Stimulated activated naive CD8-positive, alpha-beta T cell treated with anti-CD3 and anti-CD28 coated beads, Interleukin-15, amount 100 ng/mL, for 72 hours (primary cell): ENCODE measurements around the gene TRMT112.

Experiments used
- ATAC-seq: fragments of 150-1000 bp; cut with Tn5 transposase; 2 replicates; pipeline ENCODE4 v1.10.0; 2021; ENCODE audit warnings: mild to moderate bottlenecking, moderate library complexity
- DNase-seq, 2 donors: peaks; one replicate each; pipeline ENCODE4 v3.0.0; 2021 to 2022
- H3K27ac Mint-ChIP-seq, 2 donors: one replicate each; pipeline ENCODE4 v1.8.0; 2022; ENCODE audit warnings: mild to moderate bottlenecking in 2 of 2, mixed read lengths in 2 of 2, moderate library complexity in 2 of 2
- H3K27me3 Mint-ChIP-seq: one replicate; pipeline ENCODE4 v1.8.0; 2022; ENCODE audit warnings: mixed read lengths
- H3K4me1 Mint-ChIP-seq: one replicate; pipeline ENCODE4 v1.8.0; 2022; ENCODE audit warnings: mild to moderate bottlenecking, mixed read lengths
- H3K4me3 Mint-ChIP-seq, 2 donors: one replicate each; pipeline ENCODE4 v1.8.0; 2022; ENCODE audit warnings: mild to moderate bottlenecking in 2 of 2, mixed read lengths in 2 of 2, moderate library complexity in 1 of 2
- H3K9me3 Mint-ChIP-seq, 2 donors: one replicate each; pipeline ENCODE4 v1.8.0; 2022; ENCODE audit warnings: mixed read lengths in 2 of 2

TRMT112 gene

GRCh38 chr11:64355078-64355940 lies 38.0 kb upstream of the TRMT112 start:
- Mint-ChIP-seq H3K27ac (no peak overlapping the region), H3K9me3 (no peaks in the 10 kb centered on the region), H3K27me3 (no peaks in the 10 kb centered on the region), H3K4me3 (no peak overlapping the region), H3K4me1 (peaks cover 51% of the 10 kb centered on the region)
- ATAC-seq: peak; percentile 53
- peak; percentile 51 to 70 for DNase-seq

GRCh38 chr11:64353715-64354506 lies 36.6 kb upstream of the TRMT112 start:
- DNase-seq (no peak), ATAC-seq (no peak)
- no peaks in the 10 kb centered on the region for H3K27me3 Mint-ChIP-seq
- peaks cover 39% of the 10 kb centered on the region for H3K4me1 Mint-ChIP-seq
- H3K9me3 Mint-ChIP-seq: no peaks in the 10 kb centered on the region
- H3K4me3 Mint-ChIP-seq: no peak overlapping the region
- no peak overlapping the region for H3K27ac Mint-ChIP-seq

DNA sequence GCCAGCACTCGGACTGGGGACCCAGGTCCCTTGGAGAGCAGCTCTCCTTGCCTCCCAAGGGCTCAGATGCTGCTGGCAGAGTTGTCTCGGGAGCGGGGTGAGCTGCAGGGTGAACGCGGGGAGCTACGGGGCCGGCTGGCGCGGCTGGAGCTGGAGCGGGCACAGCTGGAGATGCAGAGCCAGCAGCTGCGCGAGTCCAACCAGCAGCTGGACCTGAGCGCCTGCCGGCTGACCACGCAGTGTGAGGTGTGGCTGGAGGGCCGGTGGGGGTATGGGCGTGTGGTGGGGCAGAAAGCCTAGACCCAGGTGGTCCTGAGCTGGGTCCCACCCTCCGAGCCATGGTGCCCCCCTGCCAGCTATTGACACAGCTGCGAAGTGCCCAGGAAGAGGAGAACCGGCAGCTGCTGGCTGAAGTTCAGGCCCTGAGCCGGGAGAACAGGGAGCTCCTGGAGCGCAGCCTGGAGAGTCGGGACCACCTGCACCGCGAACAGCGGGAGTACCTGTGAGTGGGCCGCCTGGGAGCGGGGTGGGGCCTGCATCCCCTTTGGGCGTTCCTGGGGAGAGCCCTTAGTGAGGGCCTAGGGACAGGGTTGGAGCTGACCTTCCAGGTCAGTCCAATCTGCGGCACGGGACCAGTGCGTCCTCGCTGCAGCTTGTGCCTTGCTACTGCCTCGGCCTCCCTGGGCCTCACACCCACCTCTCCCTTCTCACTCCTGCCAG lies 35.8 kb upstream of the TRMT112 start:
- peaks cover 33% of the 10 kb centered on the region for H3K4me1 Mint-ChIP-seq
- no peaks in the 10 kb centered on the region for H3K27me3 Mint-ChIP-seq
- no peak for DNase-seq
- no peaks in the 10 kb centered on the region for H3K9me3 Mint-ChIP-seq
- ATAC-seq: no peak
- no peak overlapping the region for H3K4me3 Mint-ChIP-seq
- H3K27ac Mint-ChIP-seq: no peak overlapping the region

- Mint-ChIP-seq H3K27ac (peak overlapping the region in 1 of 2 donors; percentile 59), H3K27me3 (no peaks in the 10 kb centered on the region), H3K4me3 (no peak overlapping the region), H3K4me1 (peaks cover 25% of the 10 kb centered on the region), H3K9me3 (no peaks in the 10 kb centered on the region)
- ATAC-seq: no peak
- no peak for DNase-seq
Measured at GRCh38 chr11:64352099-64352994, 35.0 kb upstream of the TRMT112 start.

DNA sequence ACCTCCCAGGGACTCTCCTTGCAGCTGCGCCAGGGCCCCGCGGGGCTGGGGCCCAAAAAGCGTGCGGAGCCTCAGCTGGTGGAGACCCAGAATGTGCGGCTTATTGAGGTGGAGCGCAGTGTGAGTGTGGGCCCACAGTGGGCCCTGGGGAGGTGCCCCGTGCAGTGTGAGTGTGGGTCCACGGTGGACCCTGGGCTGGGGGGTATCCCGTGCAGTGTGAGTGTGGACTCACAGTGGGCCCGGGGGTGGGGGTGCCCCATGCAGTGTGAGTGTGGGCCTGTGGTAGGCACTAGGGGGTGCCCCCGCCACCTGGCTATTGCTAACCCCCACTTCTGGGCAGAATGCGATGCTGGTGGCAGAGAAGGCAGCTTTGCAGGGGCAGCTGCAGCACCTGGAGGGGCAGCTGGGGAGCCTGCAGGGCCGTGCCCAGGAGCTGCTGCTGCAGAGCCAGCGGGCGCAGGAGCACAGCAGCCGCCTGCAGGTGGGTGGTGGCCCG lies 33.8 kb upstream of the TRMT112 start:
- Mint-ChIP-seq H3K9me3 (no peaks in the 10 kb centered on the region), H3K27ac (no peak overlapping the region), H3K4me1 (peaks cover 15% of the 10 kb centered on the region), H3K4me3 (no peak overlapping the region), H3K27me3 (no peaks in the 10 kb centered on the region)
- no peak for DNase-seq
- peak; percentile 41 for ATAC-seq

GRCh38 chr11:64349404-64349803 lies 32.0 kb upstream of the TRMT112 start:
- H3K4me3 Mint-ChIP-seq: no peak overlapping the region
- peaks cover 15% of the 10 kb centered on the region for H3K4me1 Mint-ChIP-seq
- H3K27me3 Mint-ChIP-seq: no peaks in the 10 kb centered on the region
- no peak for ATAC-seq
- H3K27ac Mint-ChIP-seq: peak overlapping the region in 1 of 2 donors; percentile 57
- no peak for DNase-seq
- no peaks in the 10 kb centered on the region for H3K9me3 Mint-ChIP-seq

DNA sequence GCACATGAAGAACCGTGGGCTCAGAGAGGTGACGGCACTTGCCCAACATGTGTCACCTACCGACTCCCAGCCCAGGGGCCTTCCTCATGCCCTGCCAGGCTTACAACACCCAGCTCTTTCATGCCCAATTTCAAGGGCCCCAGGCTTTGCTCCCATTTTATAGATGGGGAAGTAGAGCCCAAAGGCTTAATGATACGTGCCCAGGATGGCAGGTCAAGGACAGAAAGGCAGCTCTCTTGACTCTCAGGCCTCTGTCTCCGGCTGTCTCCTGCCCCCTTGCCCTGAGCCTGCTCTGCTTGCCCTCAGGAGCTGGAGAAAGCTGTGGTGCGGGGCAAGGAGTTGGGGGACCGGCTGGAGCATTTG lies 31.6 kb upstream of the TRMT112 start:
- peaks cover 16% of the 10 kb centered on the region for H3K4me1 Mint-ChIP-seq
- no peak overlapping the region for H3K4me3 Mint-ChIP-seq
- H3K9me3 Mint-ChIP-seq: no peaks in the 10 kb centered on the region
- ATAC-seq: no peak
- no peak for DNase-seq
- H3K27me3 Mint-ChIP-seq: no peaks in the 10 kb centered on the region
- peak overlapping the region; percentile 57 to 74 for H3K27ac Mint-ChIP-seq

DNA sequence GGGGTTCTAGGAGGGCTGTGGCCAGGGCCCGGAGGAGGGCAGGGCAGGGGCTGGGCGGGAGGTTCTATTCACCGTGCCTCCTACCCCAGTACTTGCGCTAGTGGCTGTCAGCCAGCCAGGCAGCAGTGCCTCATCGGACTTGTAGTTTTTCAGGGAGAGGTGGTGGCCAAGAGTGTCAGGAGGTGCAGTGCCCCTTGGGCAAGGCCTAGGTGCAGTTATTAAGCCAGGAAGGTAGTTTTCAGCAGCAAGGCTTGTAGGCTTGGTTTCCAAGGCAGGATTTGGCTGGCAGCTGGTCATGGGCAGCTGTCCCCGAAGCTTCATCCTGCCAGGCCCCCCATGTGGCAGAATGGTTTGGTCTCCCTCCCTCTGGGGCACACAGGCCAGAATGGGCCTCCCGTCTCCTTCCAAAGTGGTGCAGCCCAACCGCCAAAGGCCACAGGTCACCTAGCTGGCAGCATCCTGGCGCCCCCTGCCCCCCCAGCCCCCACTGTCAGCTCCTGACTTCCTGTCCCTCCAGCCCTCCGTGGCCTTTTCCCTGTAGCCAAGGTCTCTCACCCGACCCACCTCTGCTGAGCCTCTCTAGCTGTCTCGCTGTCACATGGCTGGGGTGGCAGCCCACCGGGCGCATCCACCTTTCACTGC lies 31.1 kb upstream of the TRMT112 start:
- ATAC-seq (no peak), DNase-seq (no peak)
- Mint-ChIP-seq H3K4me1 (peaks cover 16% of the 10 kb centered on the region), H3K27me3 (no peaks in the 10 kb centered on the region), H3K4me3 (no peak overlapping the region), H3K9me3 (no peaks in the 10 kb centered on the region), H3K27ac (peak overlapping the region in 1 of 2 donors; percentile 74)

DNA sequence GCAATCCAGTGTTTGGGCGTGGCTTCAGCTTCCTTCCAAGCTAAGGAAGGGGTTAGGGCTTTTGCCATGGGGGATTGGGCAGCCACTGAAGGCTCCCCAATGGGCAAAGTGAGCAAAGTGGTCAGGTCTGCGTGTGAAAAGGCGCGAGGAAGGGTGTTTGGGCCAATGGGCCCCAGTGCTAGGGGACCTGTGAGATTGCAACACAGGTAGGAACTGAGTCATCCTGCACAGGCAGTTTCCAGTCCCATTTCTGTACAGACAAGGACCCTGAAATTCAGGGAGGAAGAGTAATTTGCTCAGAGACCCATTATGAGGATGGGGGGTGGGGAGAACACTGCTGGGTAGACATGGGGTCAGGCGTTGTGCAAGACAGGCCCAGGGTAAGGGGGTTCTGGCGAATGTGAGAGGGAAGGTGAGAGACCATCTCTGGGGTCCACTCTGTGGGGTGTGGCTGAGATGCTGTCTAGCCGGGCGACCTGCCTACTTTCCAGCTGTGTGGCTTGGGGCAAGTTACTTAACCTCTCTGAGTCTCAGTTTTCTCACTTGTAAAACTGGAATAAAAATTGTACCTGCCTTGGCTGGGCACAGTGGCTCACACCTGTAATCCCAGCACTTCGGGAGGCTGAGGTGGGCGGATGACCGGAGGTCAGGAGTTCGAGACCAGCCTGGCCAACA lies 30.0 kb upstream of the TRMT112 start:
- ATAC-seq (no peak), DNase-seq (no peak)
- no peak overlapping the region for H3K4me3 Mint-ChIP-seq
- H3K9me3 Mint-ChIP-seq: no peaks in the 10 kb centered on the region
- H3K27me3 Mint-ChIP-seq: no peaks in the 10 kb centered on the region
- peaks cover 22% of the 10 kb centered on the region for H3K4me1 Mint-ChIP-seq
- no peak overlapping the region for H3K27ac Mint-ChIP-seq

DNA sequence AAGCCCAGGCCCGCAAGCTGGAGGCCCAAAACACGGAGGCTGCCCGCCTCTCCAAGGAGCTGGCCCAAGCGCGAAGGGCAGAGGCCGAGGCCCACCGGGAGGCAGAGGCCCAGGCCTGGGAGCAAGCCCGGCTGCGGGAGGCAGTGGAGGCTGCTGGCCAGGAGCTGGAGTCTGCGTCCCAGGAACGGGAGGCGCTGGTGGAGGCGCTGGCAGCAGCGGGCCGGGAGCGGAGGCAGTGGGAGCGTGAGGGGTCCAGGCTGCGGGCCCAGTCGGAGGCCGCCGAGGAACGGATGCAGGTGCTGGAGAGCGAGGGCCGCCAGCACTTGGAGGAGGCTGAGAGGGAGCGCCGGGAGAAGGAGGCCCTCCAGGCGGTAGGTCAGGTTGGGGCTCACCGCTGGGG lies 27.4 kb upstream of the TRMT112 start:
- DNase-seq (no peak), ATAC-seq (no peak)
- Mint-ChIP-seq H3K9me3 (no peaks in the 10 kb centered on the region), H3K4me3 (no peak overlapping the region), H3K4me1 (peaks cover 44% of the 10 kb centered on the region), H3K27ac (no peak overlapping the region), H3K27me3 (no peaks in the 10 kb centered on the region)

GRCh38 chr11:64343767-64344559 lies 26.6 kb upstream of the TRMT112 start:
- Mint-ChIP-seq H3K4me1 (peaks cover 52% of the 10 kb centered on the region), H3K9me3 (no peaks in the 10 kb centered on the region), H3K4me3 (no peak overlapping the region), H3K27ac (no peak overlapping the region), H3K27me3 (no peaks in the 10 kb centered on the region)
- ATAC-seq (no peak), DNase-seq (no peak)

DNA sequence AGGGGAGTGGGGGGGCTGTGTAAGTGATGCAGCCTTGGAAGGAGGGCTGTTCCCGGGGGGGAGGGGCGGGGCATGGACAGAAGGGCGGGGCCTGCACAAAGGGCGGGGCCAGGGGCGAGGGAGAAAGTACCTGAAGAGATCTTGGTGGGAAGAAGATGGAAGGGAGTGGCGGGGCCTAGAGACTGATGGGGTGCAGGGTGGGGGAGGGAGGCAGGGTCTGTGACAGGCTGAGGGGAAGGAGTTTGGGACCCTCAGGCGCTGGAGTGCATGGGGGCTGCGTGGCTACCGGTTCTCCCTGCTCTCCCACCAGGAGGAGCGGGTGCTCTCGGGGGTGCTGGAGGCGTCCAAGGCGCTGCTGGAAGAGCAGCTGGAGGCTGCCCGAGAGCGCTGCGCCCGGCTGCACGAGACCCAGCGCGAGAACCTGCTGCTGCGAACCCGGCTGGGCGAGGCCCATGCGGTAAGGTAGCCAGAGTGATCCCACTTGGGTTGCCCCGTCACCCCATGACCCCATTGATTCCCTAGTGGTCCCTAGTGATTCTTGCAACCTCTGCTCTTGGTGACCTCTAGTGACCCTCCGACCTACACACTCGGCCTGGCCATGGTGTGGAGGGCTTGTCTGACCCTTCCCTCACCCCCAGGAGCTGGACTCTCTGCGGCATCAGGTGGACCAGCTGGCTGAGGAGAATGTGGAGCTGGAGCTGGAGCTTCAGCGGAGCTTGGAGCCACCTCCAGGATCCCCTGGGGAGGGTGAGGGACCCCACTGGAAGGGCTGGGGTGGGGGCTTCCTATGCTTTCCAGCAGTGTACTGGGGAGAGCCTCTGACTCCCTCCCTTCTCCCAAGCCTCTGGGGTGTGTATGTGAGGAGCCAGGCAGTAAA lies 25.7 kb upstream of the TRMT112 start:
- Mint-ChIP-seq H3K9me3 (no peaks in the 10 kb centered on the region), H3K4me1 (peaks cover 59% of the 10 kb centered on the region), H3K27ac (peak overlapping the region in 1 of 2 donors; percentile 59), H3K27me3 (no peaks in the 10 kb centered on the region), H3K4me3 (peak overlapping the region; percentile 20 to 55)
- DNase-seq (no peak), ATAC-seq (no peak)
